Kidney epithelial cell (primary cell): ENCODE results near the gene SLC23A2. TPM values are rescaled to one million over a fixed set of nuclear protein-coding genes. Genes with fewer than 3 reads are reported as not detected.

Experiments used
- DNase-seq: peaks from one replicate; pipeline ENCODE4 v3.0.0-alpha.2; 2010; ENCODE audit warnings: low read depth
- H3K27me3 ChIP-seq: 2 replicates; pipeline ENCODE4 v1.6.0; 2011; ENCODE audit warnings: low read length; ENCODE audit not compliant: control insufficient read depth, insufficient read depth
- H3K36me3 ChIP-seq: 2 replicates; pipeline ENCODE4 v1.5.1; 2011; ENCODE audit warnings: low read length; ENCODE audit not compliant: control insufficient read depth, insufficient read depth
- H3K4me3 ChIP-seq: 2 replicates; pipeline ENCODE4 v1.5.1; 2011; ENCODE audit warnings: low read depth, mild to moderate bottlenecking, control low read depth, low read length
- CTCF ChIP-seq: IDR thresholded peaks from 2 replicates; pipeline ENCODE4 v1.5.1; 2011; ENCODE audit warnings: mild to moderate bottlenecking, moderate library complexity, low read length, control low read depth, inconsistent platforms; ENCODE audit not compliant: insufficient read depth, poor library complexity, severe bottlenecking
- total RNA-seq: library from RNA; depleted of rRNA; stranded (reverse); fragments of >200 nt; gene quantifications from 2 replicates; pipeline ENCODE4 v1.2.3, GENCODE V29; 2015

The SLC23A2 gene
- total RNA-seq, 1 donor from 2014 or later: 21.4 TPM

GRCh38 chr20:4937407-4938319, 63.6 kb downstream of the SLC23A2 start:
- TF ChIP-seq CTCF: no peak
- no peak for DNase-seq
- H3K4me3 ChIP-seq: no peak overlapping the region
- no peaks in the 10 kb centered on the region for H3K27me3 ChIP-seq
- no peaks in the 10 kb centered on the region for H3K36me3 ChIP-seq

- Histone ChIP-seq H3K27me3 (no peaks in the 10 kb centered on the region), H3K4me3 (no peak overlapping the region), H3K36me3 (no peaks in the 10 kb centered on the region)
- no peak for TF ChIP-seq CTCF
- no peak for DNase-seq
Observed at GRCh38 chr20:4936851-4937406, 64.4 kb downstream of the SLC23A2 start.

GRCh38 chr20:4936392-4936850, 64.9 kb downstream of the SLC23A2 start:
- DNase-seq: no peak
- H3K27me3 ChIP-seq: no peaks in the 10 kb centered on the region
- no peak overlapping the region for H3K4me3 ChIP-seq
- TF ChIP-seq CTCF: no peak
- H3K36me3 ChIP-seq: no peaks in the 10 kb centered on the region

- DNase-seq: no peak
Observed at GRCh38 chr20:4932061-4932460, 69.2 kb downstream of the SLC23A2 start.

GRCh38 chr20:4929686-4930397, 71.5 kb downstream of the SLC23A2 start:
- no peak for DNase-seq
- Histone ChIP-seq H3K27me3 (no peaks in the 10 kb centered on the region), H3K36me3 (no peaks in the 10 kb centered on the region)

More at GRCh38 chr20:4932061-4932460, 69.2 kb downstream of the SLC23A2 start:
- H3K4me3 ChIP-seq: no peak overlapping the region
- H3K36me3 ChIP-seq: no peaks in the 10 kb centered on the region
- no peak for TF ChIP-seq CTCF
- no peaks in the 10 kb centered on the region for H3K27me3 ChIP-seq

More at GRCh38 chr20:4929686-4930397, 71.5 kb downstream of the SLC23A2 start:
- TF ChIP-seq CTCF: no peak
- no peak overlapping the region for H3K4me3 ChIP-seq
